AG09309 (cell line): ENCODE measurements around the gene TMPRSS11A.

ENCODE experiments used
- DNase-seq: peaks from one replicate; pipeline ENCODE4 v3.0.0-alpha.2; 2010; ENCODE audit warnings: low read depth
- H3K4me3 ChIP-seq: 2 replicates; pipeline ENCODE4 v1.5.1; 2011; ENCODE audit warnings: mild to moderate bottlenecking, low read depth, low read length, moderate library complexity; ENCODE audit not compliant: control insufficient read depth
- TF ChIP-seq, protein P1 (sequence below): IDR thresholded peaks from 2 replicates; pipeline ENCODE4 v1.5.1; 2011; ENCODE audit warnings: mild to moderate bottlenecking, low read depth, low read length, inconsistent platforms; ENCODE audit not compliant: insufficient read depth, control insufficient read depth; ENCODE audit errors: missing control alignments

The TMPRSS11A gene

GRCh38 chr4:67894659-67895058, 68.6 kb downstream of the TMPRSS11A start:
- TF ChIP-seq, protein P1, sequence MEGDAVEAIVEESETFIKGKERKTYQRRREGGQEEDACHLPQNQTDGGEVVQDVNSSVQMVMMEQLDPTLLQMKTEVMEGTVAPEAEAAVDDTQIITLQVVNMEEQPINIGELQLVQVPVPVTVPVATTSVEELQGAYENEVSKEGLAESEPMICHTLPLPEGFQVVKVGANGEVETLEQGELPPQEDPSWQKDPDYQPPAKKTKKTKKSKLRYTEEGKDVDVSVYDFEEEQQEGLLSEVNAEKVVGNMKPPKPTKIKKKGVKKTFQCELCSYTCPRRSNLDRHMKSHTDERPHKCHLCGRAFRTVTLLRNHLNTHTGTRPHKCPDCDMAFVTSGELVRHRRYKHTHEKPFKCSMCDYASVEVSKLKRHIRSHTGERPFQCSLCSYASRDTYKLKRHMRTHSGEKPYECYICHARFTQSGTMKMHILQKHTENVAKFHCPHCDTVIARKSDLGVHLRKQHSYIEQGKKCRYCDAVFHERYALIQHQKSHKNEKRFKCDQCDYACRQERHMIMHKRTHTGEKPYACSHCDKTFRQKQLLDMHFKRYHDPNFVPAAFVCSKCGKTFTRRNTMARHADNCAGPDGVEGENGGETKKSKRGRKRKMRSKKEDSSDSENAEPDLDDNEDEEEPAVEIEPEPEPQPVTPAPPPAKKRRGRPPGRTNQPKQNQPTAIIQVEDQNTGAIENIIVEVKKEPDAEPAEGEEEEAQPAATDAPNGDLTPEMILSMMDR: no peak
- DNase-seq: no peak
- no peak overlapping the region for H3K4me3 ChIP-seq

DNA sequence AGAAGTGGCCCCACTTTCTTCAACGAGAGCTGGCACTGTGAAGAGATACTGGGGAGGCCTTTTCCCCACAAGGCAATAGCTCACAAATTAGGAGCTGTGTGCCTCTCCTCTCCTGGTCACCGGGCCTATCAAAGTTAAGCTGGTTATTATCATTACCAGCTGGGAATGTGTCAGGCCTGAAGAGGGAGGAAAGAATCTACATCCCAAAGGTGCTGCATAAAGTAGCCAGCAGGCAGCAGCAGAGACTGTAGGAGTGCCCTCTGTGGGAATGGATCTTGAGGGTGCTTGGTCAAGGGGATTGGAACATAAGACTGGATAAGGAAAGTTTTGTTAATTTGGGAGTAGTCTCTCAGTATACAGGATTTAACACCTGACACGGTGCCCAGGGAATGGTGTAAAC, 70.4 kb downstream of the TMPRSS11A start:
- no peak overlapping the region for H3K4me3 ChIP-seq
- DNase-seq: no peak
- TF ChIP-seq, protein P1: peak; percentile 38

GRCh38 chr4:67892253-67892652, 71.0 kb downstream of the TMPRSS11A start:
- no peak overlapping the region for H3K4me3 ChIP-seq
- no peak for DNase-seq
- TF ChIP-seq, protein P1: no peak

- H3K4me3 ChIP-seq: no peak overlapping the region
- TF ChIP-seq, protein P1: no peak
- no peak for DNase-seq
Measured at GRCh38 chr4:67891645-67892044, 71.6 kb downstream of the TMPRSS11A start.

DNA sequence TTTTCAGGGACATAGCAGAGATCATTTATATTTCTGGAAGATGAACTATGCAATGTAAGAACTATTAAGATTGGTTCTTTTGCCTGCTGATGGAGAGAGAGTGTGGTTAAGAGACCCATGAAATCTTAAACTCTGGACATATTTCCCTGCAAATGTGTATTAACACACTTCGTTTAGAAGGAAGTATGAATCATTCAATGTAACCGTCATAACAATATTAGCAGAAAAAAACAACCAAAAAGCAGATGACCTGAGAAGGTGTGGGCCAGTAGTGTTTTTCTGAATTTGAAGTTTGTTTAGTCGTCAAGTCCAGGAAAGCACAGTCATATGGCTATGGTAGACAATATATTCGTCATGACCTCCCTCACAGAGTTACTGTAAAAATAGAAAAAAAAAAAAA, 77.0 kb downstream of the TMPRSS11A start:
- H3K4me3 ChIP-seq: no peak overlapping the region
- TF ChIP-seq, protein P1: no peak
- DNase-seq: no peak

DNA sequence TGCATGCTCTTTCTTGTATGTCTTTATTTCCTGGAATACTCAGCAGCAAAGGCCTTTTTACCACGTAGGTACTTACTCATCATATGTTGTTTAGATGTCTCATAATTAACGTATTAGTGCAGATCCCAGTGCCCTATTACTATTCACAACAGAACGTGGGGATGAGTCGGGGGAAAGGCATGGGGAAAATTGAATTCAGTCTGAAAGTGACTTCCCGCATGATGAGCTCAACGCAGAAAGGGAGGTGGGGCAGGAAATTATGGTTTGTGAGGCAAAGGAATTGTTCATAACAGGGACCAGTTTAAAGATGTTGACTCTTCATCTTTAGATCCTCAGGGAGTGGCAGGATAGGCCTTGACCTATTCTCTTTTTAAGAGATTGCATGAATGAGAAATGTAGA, 77.5 kb downstream of the TMPRSS11A start:
- no peak overlapping the region for H3K4me3 ChIP-seq
- DNase-seq: peak; percentile 46
- TF ChIP-seq, protein P1: no peak

DNA sequence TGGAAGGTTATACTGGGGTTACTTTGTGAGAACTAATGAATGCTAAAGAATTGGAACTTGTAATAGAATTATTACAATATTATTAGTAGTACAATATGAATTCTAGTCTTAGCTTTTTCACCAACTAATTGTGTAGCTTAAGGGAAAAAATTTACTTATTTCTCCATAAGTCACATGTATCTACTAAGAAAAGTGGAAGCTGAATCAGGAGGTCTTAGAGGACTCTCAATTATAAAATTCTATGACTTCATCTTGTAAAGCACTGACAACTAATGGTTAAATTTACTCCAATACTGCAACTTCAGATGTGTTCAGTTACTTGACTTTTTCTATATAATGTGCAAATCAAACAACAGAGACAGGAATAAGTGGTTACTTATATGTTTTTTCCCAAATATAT, 78.6 kb downstream of the TMPRSS11A start:
- no peak overlapping the region for H3K4me3 ChIP-seq
- no peak for DNase-seq
- TF ChIP-seq, protein P1: no peak
